ENCODE results near the gene NOC2L. TPM values are rescaled to one million over a fixed set of nuclear protein-coding genes. Genes with fewer than 3 reads are reported as not detected.
A peak's percentile ranks its signal among the peaks of the same experiment; 100 is the strongest.

NOC2L gene
- total RNA-seq, 1 donor from 2014 or later: 39.6 TPM

DNA sequence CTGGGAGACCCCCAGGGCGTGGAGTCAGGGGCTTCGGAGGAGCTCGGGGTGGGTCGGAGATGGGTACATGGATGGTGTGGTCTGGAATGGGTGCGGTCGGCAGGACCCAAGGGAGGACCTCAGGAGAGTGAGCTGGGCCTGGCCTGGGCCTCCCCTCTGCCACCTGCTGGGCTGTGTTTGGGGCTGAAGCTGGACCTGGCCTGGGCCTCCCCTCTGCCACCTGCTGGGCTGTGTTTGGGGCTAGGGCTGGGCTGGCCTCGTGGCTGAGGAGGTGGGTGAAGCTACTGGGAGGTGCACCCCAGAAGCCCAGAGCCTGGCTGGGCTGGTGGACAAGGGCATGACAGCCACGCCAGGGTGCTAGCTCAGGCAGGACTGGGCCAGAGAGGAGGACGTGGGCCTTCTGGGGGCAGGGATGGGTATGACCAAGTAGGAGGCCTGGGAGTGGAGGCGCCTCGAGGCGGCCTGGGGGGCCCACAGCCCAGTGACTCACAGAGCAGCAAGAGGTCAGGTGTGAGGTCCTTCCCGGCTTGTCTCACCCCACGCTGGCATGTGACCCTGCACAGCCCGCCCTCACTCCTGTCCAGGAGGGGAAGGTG is 20.9 kb downstream of the NOC2L start:
- no peak overlapping the region for H3K4me2 ChIP-seq
- H3K4me1 ChIP-seq: peaks cover 31% of the 10 kb centered on the region
- H3K27me3 ChIP-seq: peaks cover 93% of the 10 kb centered on the region
- Mint-ChIP-seq H3K4me3 (peak overlapping the region; percentile 27), H3K27ac (no peak overlapping the region), H3K9me3 (peaks cover 2% of the 10 kb centered on the region), H3K4me1 (peaks cover 33% of the 10 kb centered on the region), H3K27me3 (ENCODE audit: insufficient read depth, low read depth) (peaks cover 42% of the 10 kb centered on the region), H3K36me3 (no peaks in the 10 kb centered on the region)
- no peak overlapping the region for H3K4me3 ChIP-seq
- H3K36me3 ChIP-seq: no peaks in the 10 kb centered on the region
- no peaks in the 10 kb centered on the region for H3K9me3 ChIP-seq (ENCODE audit: low read depth)
- H3K79me2 ChIP-seq (ENCODE audit: low read depth): no peaks in the 10 kb centered on the region
- no peak overlapping the region for H3K27ac ChIP-seq
- no peak overlapping the region for H2AFZ ChIP-seq (replicated peaks)
- no peak for DNase-seq (ENCODE audit: low spot score)
- TF ChIP-seq CTCF (IDR thresholded peaks at IDR 0.05): no peak
- TF ChIP-seq EZH2 (IDR thresholded peaks at IDR 0.05): no peak
- no peak for TF ChIP-seq EZH2phosphoT487 (IDR thresholded peaks at IDR 0.05)
- H4K20me1 ChIP-seq (ENCODE audit: low read depth): peaks cover 85% of the 10 kb centered on the region
- H3F3A ChIP-seq (ENCODE audit: low read depth): peaks cover 33% of the 10 kb centered on the region
- H3K9ac ChIP-seq: no peak overlapping the region

DNA sequence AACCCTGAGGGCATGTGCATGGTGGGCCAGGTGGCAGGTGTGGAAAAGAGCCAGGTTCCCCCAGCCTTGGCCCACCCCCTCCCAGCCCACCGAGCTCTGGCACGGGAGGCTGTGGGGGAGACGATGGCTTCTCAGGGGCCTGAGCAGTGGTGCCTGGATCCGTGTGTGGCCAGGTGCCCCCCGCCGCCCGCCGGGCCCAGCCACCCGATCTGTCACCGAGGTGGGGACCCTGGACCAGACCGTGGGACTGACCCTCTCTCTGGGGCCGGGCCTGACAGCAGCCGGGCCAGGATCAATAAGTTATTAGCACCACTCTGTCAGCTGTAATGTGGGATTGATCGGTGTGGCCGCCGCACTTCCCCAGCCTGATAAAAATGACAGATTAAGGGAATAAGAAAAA is 21.5 kb downstream of the NOC2L start:
- no peak for TF ChIP-seq EZH2phosphoT487 (IDR thresholded peaks at IDR 0.05)
- no peak for TF ChIP-seq EZH2 (IDR thresholded peaks at IDR 0.05)
- Mint-ChIP-seq H3K4me3 (peak overlapping the region; percentile 27), H3K27ac (no peak overlapping the region), H3K27me3 (ENCODE audit: insufficient read depth, low read depth) (peaks cover 39% of the 10 kb centered on the region), H3K36me3 (no peaks in the 10 kb centered on the region), H3K4me1 (peaks cover 33% of the 10 kb centered on the region), H3K9me3 (peaks cover 2% of the 10 kb centered on the region)
- DNase-seq (ENCODE audit: low spot score): no peak
- H3K36me3 ChIP-seq: no peaks in the 10 kb centered on the region
- peaks cover 85% of the 10 kb centered on the region for H4K20me1 ChIP-seq (ENCODE audit: low read depth)
- H3K27ac ChIP-seq: no peak overlapping the region
- H3K9me3 ChIP-seq (ENCODE audit: low read depth): no peaks in the 10 kb centered on the region
- peaks cover 27% of the 10 kb centered on the region for H3K4me1 ChIP-seq
- no peaks in the 10 kb centered on the region for H3K79me2 ChIP-seq (ENCODE audit: low read depth)
- H3K4me2 ChIP-seq: no peak overlapping the region
- H3K9ac ChIP-seq: no peak overlapping the region
- peaks cover 93% of the 10 kb centered on the region for H3K27me3 ChIP-seq
- H2AFZ ChIP-seq (replicated peaks): no peak overlapping the region
- peaks cover 29% of the 10 kb centered on the region for H3F3A ChIP-seq (ENCODE audit: low read depth)
- no peak overlapping the region for H3K4me3 ChIP-seq

- Mint-ChIP-seq H3K27me3 (ENCODE audit: insufficient read depth, low read depth) (peaks cover 45% of the 10 kb centered on the region), H3K36me3 (no peaks in the 10 kb centered on the region), H3K9me3 (peaks cover 2% of the 10 kb centered on the region), H3K4me3 (no peak overlapping the region), H3K4me1 (peaks cover 38% of the 10 kb centered on the region), H3K27ac (no peak overlapping the region)
- H3K4me3 ChIP-seq: peak overlapping the region; percentile 3
- peaks cover 21% of the 10 kb centered on the region for H3K4me1 ChIP-seq
- peaks cover 22% of the 10 kb centered on the region for H3F3A ChIP-seq (ENCODE audit: low read depth)
- no peak for DNase-seq (ENCODE audit: low spot score)
- H3K79me2 ChIP-seq (ENCODE audit: low read depth): no peaks in the 10 kb centered on the region
- no peak overlapping the region for H3K27ac ChIP-seq
- no peaks in the 10 kb centered on the region for H3K9me3 ChIP-seq (ENCODE audit: low read depth)
- TF ChIP-seq CTCF (IDR thresholded peaks at IDR 0.05): no peak
- H3K36me3 ChIP-seq: no peaks in the 10 kb centered on the region
- no peak overlapping the region for H3K9ac ChIP-seq
- peaks cover 93% of the 10 kb centered on the region for H3K27me3 ChIP-seq
- peak overlapping the region; percentile 65 for H3K4me2 ChIP-seq
- H4K20me1 ChIP-seq (ENCODE audit: low read depth): peaks cover 78% of the 10 kb centered on the region
- no peak overlapping the region for H2AFZ ChIP-seq (replicated peaks)
Observed at GRCh38 chr1:936348-937264, 22.4 kb downstream of the NOC2L start.

Data from neural progenitor cell (in vitro differentiated cells).